NCI-H510A treated with DMSO at 0.1 percent for 48 hours (cell line): ENCODE data around the gene UBR4.
"Not testable (repeated sequence)": the region's sequence is repeated elsewhere in the genome, so short reads cannot be mapped to it uniquely, and the experiment has no call there.

Experiments
- DNase-seq: peaks from one replicate; lab custom pipeline; 2025; lab: John Stamatoyannopoulos, UW

UBR4 gene

GRCh38 chr1:19220080-19220846 is 10.2 kb upstream of the UBR4 start:
- DNase-seq = no peak

GRCh38 chr1:19219451-19219850 is 9.4 kb upstream of the UBR4 start:
- no peak for DNase-seq

- DNase-seq = not testable (repeated sequence)
Measured at GRCh38 chr1:19216585-19216984, 6.5 kb upstream of the UBR4 start.

DNA sequence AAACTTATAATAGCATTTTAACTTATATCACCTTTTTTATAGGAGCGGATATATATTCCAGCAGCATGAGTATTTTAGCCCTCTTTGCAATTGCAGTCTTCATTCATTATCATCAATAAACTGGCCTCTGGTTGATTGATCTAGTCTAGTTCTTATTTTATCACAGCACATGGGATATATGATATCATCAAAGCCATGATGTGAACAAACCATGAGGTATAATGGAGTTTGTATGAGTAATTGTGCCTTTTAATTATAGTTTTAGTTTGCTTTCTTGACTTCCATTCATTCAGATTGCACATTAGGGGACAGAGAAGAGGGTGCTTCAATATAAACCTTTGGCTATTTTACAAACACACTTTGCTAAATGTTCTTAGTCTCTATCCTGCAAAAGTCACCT is 3.5 kb upstream of the UBR4 start:
- no peak for DNase-seq

GRCh38 chr1:19212167-19212566 is 2.1 kb upstream of the UBR4 start:
- no peak for DNase-seq

- DNase-seq = no peak
Measured at GRCh38 chr1:19210772-19211549, 895 bp upstream of the UBR4 start.

DNA sequence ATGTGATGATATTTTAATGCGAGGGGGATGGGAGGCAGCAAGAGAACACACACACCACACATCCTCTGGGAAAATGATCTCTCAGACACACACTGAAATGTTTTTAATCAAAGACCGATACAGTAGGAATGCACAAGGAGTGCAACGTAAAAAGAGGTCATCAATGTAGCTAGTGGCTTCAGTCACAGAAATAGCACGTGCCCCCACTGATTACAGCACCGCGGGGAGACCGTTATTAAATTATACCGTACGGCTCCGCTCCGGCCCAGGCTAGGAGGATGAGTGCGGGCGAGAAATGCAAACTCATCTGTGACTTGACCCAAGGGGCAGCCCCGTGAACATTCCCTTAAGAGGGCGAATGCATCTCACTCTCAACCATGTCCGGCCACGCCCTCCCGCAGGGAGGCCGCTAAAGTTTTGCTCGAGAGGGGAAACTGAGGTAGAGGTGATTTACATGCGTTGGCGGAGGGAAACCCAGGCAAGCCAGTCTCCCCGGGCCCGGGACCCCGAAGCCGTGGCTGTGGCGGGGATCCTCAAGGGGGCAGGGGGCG is 552 bp downstream of the UBR4 start:
- DNase-seq = no peak

- no peak for DNase-seq
Measured at GRCh38 chr1:19208710-19209438, 1.2 kb downstream of the UBR4 start.

- DNase-seq = no peak
Measured at GRCh38 chr1:19206947-19207346, 3.1 kb downstream of the UBR4 start.

DNA sequence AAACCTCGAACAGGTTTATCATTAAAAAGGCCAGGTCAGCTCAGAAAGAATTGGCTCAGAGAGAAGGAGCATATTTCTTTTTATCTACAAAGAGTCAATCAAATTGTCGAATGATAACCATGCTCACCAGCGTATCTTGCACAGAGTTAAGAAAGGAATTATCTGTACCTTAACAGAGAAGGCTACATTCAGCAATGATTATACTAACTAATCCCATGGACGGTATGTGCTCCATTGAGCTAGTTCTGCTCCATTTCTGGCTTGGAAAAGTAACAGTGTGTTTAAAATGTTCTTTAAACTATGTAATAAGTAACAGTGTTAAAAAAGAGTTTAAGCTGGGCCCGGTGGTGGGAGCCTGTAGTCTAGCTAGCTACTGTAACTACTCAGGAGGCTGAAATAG is 4.2 kb downstream of the UBR4 start:
- no peak for DNase-seq

GRCh38 chr1:19205403-19205802 is 4.7 kb downstream of the UBR4 start:
- DNase-seq = no peak

DNA sequence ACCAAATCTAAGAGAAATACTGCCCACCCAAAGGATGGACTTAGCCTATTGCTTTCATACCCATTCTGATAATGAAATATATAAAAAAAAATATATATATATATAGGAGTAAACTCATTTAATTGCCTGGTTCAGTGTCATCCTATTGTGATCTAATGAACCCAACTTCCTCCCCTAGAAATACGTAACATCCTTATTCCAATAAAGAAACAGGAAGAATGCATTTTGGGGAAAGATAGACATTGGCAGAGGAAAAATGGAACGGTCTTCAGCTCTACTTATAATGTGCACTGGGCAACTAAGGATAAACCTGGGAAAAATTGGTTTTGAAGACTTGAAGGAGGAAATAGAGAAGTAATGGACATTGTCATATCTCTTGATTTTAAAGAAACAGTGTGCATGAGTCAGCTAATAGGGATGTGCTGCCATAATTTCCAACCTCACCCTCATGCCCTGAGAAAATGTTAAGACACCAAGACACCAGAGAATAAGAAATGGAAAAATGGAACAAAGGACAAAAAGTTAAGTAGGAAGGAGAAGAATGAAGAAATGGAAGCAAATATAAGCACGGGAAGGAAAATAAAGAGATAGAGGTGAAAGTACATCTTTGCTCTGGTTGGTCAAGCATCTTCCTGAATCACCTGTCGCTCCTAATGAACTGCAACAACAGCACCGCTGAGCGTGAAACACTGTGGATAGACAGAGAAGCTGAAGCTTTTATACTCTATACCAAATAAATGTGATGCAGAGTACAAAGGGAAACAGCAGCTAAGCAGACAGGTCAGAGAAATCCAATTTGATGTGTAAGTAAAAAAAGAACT is 5.4 kb downstream of the UBR4 start:
- no peak for DNase-seq

- no peak for DNase-seq
Measured at GRCh38 chr1:19203440-19203839, 6.6 kb downstream of the UBR4 start.

DNA sequence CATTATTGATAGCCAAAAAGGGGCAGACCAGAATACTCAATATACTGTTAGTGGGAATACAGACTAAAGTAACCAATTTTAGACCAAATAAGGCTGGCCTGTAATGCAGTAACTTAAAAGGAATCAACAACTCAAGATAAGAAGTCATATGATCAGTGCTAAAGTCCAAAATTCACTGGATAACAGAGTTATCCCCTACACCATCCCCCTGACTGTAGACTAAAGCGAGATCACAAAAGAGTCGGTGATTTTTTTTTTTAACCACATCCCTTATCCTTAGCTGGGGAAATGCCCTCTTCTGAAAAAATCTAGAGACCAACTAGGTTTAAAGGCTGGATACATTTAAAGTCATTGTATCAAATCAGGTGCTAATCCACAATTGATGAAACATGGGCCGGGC is 7.7 kb downstream of the UBR4 start:
- no peak for DNase-seq

- DNase-seq = no peak
Measured at GRCh38 chr1:19199969-19200604, 10.0 kb downstream of the UBR4 start.

DNA sequence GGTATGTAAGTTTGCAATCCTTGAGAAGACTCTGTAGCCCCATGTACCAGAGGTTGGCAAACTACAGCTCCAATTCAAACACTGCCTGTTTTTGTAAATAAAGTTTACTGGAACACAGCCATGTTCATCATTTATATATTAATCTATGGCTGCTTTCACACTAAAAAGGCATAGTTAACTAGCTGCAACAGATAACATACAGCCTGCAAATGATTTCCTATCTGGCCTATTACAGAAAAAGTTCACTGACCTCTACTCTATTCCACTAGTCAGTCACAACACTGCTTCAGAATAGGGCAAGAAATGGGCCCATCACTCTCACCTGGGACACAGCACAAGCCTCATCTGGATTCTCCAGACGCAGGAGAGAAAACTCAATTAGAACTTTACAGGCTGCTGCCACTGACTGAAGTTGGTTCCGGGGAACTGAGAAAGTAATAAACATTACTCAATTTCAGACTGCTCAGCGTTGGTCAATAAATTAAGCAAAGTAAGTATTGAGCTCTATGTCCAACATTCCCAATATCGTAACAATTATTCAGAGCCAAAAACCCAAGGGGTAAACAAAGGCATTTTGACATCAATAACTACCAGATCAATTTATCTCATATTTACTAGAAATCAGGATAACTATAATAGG is 10.6 kb downstream of the UBR4 start:
- DNase-seq = no peak

DNA sequence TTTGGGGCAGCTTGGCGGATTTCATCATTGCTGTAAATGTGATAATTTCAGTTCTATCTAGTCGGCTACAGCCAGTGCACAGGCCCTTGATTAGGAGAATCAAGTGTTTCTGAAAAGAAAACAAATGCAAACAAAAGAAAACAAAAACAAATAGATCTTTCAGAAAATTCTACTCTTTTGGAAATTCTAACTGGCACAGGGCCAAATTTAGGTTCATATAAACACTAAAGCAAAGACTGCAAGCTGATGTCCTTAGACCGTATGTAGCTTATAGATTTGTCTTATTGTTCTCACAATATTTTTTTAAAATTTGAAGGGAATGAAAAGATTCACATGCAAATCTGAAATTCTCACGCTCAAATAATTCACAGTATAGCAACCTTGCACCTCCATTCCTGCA is 11.2 kb downstream of the UBR4 start:
- DNase-seq = no peak

GRCh38 chr1:19197845-19198244 is 12.2 kb downstream of the UBR4 start:
- no peak for DNase-seq

DNA sequence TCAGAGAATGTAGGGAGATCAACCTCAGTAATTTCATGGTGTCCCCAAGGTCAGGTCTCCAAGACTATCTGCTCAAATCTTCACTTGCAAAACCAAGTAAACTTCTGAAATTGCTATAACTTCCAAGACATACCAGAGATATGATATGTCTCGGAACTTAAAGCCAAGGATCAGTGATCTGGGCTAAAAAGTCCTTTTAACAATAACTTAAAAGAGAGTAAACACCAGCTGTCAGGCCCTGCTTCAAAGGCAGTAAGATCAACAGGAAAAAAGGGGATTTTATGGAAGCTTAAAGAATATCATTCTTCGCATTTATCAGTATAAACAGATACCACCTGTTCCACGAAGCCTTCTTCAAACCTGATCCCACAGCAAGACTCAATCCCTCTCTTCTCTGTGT is 13.7 kb downstream of the UBR4 start:
- DNase-seq = no peak

DNA sequence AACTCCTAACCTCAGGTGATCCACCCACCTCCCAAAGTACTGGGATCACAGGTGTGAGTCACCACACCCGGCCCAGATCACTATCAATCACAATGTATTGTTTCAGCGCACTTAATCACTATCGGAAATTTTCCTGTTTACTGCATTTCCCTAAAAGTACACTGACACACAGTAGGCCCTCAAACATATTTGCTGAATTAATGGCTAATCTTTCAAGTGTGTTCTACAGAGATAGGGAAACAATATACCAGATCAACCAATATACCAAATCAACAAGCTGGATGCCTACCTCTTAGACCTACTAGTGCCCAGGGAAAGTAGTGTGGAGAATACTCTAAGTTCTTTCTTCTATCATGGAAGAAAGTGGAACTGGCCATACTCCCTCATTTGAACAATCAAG is 17.1 kb downstream of the UBR4 start:
- DNase-seq = no peak

- DNase-seq = no peak
Measured at GRCh38 chr1:19191811-19192210, 18.3 kb downstream of the UBR4 start.
